HG03196 (cell line): ENCODE data around the gene USP3.
"Not testable (repeated sequence)": the region's sequence is repeated elsewhere in the genome, so short reads cannot be mapped to it uniquely, and the experiment has no call there.

Experiments used
- ATAC-seq: cut with Tn5 transposase; IDR thresholded peaks from one replicate; pipeline ENCODE4 v1.9.1; 2021; ENCODE audit not compliant: unreplicated experiment

USP3 gene

GRCh38 chr15:63509955-63510940, 5.9 kb downstream of the USP3 start:
- no peak for ATAC-seq

DNA sequence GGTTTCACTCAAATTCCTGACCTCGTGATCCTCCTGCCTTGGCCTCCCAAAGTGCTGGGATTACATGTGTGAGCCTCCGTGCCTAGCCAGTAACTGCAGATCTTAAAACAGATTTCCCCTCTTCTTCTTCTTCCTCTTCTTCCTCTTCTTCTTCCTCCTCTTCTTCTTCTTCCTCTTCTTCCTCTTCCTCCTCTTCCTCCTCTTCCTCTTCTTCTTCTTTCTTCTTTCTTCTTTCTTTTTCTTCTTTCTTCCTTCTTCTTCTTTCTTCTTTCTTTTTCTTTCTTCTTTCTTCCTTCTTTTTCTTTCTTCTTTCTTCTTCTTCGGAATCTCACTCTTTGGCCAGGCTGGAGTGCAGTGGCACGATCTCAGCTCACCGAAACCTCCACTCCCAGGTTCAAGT, 7.8 kb downstream of the USP3 start:
- ATAC-seq: no peak

DNA sequence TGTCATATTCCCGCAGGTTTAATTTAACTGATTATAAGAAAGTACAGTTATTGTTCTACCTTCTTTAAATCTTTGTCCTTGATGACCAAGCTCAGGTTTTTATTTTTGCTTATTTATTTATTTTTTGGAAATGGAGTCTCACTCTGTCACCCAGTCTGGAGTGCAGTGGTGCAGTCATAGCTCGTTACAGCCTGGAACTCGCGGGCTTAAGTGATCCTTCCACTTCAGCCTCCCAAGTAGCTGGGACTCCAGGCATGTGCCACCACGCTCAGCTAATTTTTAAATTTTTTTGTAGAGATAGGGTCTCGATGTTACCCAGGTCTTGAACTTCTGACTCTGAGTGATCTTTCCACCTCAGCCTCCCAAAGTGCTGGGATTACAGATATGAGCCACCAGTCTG, 8.9 kb downstream of the USP3 start:
- ATAC-seq: no peak

GRCh38 chr15:63513728-63514127, 9.3 kb downstream of the USP3 start:
- ATAC-seq: no peak

- ATAC-seq: no peak
These were observed 10.1 kb downstream of the USP3 start for GRCh38 chr15:63514531-63514943.

DNA sequence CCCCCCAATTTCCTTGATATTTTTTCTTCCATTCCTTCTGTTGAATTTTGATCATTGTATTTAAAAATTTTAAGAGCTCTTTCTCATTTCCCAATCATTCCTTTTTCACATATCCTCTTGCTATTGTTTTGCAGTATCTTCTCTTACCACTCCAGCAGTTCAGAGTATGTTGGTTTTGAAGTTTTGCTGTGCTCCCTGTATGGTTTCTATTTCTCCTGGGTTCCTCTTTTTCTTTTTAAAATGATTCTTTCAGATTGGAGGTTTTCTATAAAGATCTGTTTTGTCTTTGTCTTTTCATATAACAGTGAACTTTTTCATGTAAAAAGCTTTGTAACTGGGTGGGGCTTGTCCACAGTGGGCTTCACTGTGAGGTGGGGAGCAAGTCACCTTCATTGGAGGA, 12.8 kb downstream of the USP3 start:
- no peak for ATAC-seq

GRCh38 chr15:63517628-63518027, 13.2 kb downstream of the USP3 start:
- ATAC-seq: no peak

DNA sequence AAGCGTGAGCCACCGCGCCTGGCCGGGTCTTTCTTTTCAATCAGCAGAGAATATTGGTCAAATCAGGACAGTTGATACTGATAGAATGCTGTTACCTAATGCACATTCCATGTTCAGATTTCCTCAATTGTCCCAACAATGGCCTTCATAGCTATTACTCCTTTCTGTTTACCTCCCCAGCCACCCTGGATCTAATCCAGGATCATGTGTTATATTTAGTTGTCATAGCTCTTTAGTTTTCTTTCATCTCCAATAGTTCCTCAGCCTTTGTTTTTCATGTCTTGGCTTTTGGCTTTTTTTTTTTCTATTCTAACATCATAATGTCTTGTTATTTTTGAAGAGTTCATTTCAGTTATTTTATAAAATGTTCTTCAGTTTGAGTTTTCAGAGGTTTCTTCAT, 14.6 kb downstream of the USP3 start:
- no peak for ATAC-seq

GRCh38 chr15:63519548-63520178, 15.3 kb downstream of the USP3 start:
- no peak for ATAC-seq

- ATAC-seq: not testable (repeated sequence)
These were observed 16.1 kb downstream of the USP3 start for GRCh38 chr15:63520462-63520861.

DNA sequence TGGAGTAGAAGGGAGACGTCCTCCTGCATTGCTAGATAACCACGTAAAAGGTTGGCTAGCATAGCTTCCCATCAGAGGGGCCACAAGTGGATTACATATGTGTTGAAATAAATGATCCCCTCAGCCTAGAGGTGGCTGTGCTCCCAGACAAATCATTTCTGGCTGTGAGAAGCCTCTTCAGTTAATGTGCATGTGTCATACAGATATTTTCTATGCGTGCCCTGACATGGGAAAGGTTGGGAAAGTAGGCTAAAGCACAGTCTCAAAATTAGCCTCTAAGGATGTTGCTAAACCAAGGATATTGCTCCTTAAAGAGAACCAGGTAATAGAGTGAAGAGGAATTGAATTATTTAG, 17.8 kb downstream of the USP3 start:
- no peak for ATAC-seq

DNA sequence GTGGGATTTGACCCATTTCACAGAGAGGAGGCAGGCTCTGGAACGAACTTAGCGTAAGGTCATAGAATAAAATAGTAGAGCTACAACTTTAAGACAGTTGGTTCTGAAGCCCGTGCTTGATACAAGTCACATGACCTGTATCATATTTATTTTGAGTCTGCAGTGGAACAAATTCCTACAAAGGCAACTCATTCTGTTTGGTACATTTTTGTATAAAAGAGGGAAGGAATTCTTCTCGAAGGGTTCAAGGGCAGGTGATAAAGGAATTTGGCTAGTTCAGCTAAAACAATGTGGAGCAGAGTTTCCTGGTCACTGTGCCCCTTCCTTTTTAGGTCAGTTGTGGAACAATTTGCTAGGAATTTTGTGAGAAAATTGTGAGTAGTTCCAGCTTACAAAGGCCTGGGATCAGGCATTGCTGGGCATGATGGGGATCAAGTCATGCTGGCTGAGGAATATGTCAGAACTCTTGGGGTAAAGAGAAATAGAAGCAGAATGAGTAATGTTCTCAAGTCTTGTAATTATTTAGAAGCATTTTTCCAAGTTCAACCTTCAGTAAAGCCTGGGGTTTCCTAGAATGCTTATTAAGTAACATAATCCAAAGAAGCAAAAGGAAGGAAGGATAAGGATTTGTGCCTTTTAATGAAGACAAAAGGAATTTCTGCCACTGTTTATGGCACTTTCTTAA, 19.1 kb downstream of the USP3 start:
- no peak for ATAC-seq

- no peak for ATAC-seq
These were observed 20.1 kb downstream of the USP3 start for GRCh38 chr15:63524316-63525015.

DNA sequence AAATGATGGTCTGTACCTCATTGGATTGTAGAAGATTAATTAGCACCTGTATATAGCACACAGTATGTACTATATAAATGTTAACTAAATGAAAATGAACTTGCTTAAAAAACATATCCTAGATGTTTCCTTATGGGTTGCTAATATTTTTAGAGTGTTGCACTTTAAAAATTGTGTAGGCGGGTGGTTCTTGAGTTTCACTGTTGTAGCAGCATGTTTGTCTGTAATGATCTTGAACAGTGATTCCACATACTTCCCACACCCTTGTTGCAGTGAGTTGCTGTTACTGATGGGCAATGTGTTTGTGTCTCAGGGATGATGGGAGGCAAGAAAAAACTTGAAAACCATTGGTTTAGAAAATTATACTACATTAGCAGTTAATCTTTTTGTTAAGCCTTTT, 22.0 kb downstream of the USP3 start:
- no peak for ATAC-seq

- no peak for ATAC-seq
These were observed 23.8 kb downstream of the USP3 start for GRCh38 chr15:63528138-63528659.

GRCh38 chr15:63530235-63530634, 25.8 kb downstream of the USP3 start:
- ATAC-seq: no peak

GRCh38 chr15:63530752-63531299, 26.4 kb downstream of the USP3 start:
- ATAC-seq: no peak

DNA sequence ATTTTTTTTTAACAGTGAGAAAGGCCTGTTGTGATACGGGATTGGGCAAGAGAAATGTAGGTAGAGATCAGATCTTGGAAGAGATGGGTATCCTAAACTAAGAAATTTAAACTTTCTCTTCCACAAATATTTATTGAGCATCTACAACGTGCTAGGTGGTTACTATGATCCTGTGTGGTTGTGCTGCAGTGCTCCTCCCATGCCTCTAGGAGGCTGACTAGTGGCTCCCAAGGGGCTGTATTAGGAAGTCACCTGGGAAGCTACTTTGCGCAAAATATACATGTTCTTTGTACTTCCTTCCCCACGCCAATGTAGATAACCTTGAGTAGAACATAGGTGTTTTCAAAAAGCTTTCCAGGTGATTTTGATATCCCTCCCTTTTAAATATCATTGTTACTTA, 27.2 kb downstream of the USP3 start:
- ATAC-seq: no peak

DNA sequence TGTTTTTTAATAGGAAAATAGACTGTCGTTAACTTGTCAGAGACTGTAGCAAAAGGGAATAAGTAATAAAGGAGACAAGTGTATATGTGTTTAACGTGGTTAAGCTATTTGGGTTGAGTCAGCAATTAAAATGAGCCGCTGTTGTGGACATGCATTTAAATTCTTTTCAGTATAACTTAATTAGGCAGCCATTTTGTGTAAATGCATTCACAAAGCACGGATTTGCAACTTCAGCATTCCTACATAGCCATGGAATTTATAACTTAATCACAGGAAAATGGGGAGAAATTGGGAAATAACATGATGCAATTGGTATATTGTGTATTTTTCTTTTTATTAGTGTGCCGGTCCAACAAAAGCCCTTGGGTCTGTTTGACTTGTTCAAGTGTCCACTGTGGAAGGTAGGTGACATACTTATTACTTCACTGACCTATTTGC, 27.9 kb downstream of the USP3 start:
- no peak for ATAC-seq

DNA sequence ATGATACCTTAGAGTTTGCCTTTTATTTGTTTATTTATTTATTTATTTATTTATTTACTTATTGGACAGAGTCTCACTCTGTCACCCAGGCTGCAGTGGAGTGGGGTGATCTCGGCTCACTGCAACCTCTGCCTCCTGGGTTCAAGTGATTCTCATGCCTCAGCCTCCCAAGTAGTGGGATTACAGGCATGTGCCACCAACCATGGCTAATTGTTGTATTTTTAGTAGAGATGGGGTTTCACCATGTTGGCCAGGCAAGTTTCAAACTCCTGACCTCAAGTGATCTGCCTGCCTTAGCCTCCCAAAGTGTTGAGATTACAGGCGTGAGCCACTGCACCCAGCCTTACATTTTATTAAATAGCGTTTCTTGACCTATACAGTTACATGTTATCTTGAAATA, 30.5 kb downstream of the USP3 start:
- not testable (repeated sequence) for ATAC-seq

GRCh38 chr15:63535689-63536088, 31.3 kb downstream of the USP3 start:
- no peak for ATAC-seq
